ENCODE data around the gene KLHL29. TPM values are rescaled to one million over a fixed set of nuclear protein-coding genes. Genes with fewer than 3 reads are reported as not detected.

Gene KLHL29
- total RNA-seq, 1 experiment from 2014 or later: 7.7 TPM

DNA sequence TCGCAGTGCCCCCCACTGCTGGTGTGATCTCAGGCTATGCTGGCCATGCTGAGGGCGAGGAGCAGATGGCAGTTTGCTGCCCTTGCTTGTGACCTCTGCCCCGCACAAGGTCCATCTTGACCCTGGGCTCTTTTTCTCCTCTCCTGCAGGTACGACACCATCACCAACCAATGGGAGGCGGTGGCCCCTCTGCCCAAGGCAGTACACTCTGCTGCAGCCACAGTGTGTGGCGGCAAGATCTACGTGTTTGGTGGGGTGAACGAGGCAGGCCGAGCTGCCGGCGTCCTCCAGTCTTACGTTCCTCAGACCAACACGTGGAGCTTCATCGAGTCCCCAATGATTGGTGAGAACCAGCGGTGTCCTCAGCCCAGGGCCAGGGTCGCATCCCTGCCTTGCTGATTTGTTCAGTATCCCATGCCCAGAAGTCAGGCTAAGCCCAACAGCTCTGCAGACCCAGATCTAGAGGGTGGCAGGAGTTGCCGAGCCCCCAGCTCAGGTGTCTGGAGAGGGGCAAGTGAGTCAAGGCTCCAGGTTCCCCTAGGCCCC is 318.1 kb downstream of the KLHL29 start:
- Histone ChIP-seq H3K27ac (ENCODE audit: low read length) (no peak overlapping the region), H3K27me3 (ENCODE audit: control insufficient read depth, insufficient read depth, low read length) (no peaks in the 10 kb centered on the region), H3K4me1 (ENCODE audit: control insufficient read depth, insufficient read depth, low read length) (no peaks in the 10 kb centered on the region), H3K36me3 (ENCODE audit: control insufficient read depth, insufficient read depth, low read length) (no peaks in the 10 kb centered on the region), H3K9me3 (ENCODE audit: control insufficient read depth, insufficient read depth, low read depth, low read length) (no peaks in the 10 kb centered on the region), H3K4me3 (ENCODE audit: low read depth in 2 of 2, low read length in 2 of 2) (no peak overlapping the region)
- CTCF ChIA-PET: no interaction called here
- in situ Hi-C loops (cut with HindIII; ENCODE audit: low pct_unique_long_range_greater_than_20kb, low sequenced_read_pairs): no loop called here
- POLR2A ChIA-PET: no interaction called here
- no peak for ATAC-seq
- no TSS peak for BruUV-seq (replicated peaks)
- TF ChIP-seq, protein P1, sequence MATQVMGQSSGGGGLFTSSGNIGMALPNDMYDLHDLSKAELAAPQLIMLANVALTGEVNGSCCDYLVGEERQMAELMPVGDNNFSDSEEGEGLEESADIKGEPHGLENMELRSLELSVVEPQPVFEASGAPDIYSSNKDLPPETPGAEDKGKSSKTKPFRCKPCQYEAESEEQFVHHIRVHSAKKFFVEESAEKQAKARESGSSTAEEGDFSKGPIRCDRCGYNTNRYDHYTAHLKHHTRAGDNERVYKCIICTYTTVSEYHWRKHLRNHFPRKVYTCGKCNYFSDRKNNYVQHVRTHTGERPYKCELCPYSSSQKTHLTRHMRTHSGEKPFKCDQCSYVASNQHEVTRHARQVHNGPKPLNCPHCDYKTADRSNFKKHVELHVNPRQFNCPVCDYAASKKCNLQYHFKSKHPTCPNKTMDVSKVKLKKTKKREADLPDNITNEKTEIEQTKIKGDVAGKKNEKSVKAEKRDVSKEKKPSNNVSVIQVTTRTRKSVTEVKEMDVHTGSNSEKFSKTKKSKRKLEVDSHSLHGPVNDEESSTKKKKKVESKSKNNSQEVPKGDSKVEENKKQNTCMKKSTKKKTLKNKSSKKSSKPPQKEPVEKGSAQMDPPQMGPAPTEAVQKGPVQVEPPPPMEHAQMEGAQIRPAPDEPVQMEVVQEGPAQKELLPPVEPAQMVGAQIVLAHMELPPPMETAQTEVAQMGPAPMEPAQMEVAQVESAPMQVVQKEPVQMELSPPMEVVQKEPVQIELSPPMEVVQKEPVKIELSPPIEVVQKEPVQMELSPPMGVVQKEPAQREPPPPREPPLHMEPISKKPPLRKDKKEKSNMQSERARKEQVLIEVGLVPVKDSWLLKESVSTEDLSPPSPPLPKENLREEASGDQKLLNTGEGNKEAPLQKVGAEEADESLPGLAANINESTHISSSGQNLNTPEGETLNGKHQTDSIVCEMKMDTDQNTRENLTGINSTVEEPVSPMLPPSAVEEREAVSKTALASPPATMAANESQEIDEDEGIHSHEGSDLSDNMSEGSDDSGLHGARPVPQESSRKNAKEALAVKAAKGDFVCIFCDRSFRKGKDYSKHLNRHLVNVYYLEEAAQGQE (IDR thresholded peaks at IDR 0.05; ENCODE audit: insufficient read depth in 1 of 2, low read depth in 2 of 2, low read length in 1 of 2): no peak
- TF ChIP-seq, protein P2, sequence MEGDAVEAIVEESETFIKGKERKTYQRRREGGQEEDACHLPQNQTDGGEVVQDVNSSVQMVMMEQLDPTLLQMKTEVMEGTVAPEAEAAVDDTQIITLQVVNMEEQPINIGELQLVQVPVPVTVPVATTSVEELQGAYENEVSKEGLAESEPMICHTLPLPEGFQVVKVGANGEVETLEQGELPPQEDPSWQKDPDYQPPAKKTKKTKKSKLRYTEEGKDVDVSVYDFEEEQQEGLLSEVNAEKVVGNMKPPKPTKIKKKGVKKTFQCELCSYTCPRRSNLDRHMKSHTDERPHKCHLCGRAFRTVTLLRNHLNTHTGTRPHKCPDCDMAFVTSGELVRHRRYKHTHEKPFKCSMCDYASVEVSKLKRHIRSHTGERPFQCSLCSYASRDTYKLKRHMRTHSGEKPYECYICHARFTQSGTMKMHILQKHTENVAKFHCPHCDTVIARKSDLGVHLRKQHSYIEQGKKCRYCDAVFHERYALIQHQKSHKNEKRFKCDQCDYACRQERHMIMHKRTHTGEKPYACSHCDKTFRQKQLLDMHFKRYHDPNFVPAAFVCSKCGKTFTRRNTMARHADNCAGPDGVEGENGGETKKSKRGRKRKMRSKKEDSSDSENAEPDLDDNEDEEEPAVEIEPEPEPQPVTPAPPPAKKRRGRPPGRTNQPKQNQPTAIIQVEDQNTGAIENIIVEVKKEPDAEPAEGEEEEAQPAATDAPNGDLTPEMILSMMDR (IDR thresholded peaks at IDR 0.05): no peak
- TF ChIP-seq TCF7L2 (IDR thresholded peaks at IDR 0.05; ENCODE audit: low read depth, low read length): no peak
- TF ChIP-seq SIN3A (IDR thresholded peaks at IDR 0.05; ENCODE audit: borderline replicate concordance, insufficient read depth, low read depth, low read length): no peak
- TF ChIP-seq POLR2AphosphoS5 (IDR thresholded peaks at IDR 0.05; ENCODE audit: low read depth, low read length): no peak
- intact Hi-C loops (cut with micrococcal nuclease; ENCODE audit: unreplicated experiment): no loop called here
- DNase-seq (ENCODE audit: low read depth, low spot score): no peak

DNA sequence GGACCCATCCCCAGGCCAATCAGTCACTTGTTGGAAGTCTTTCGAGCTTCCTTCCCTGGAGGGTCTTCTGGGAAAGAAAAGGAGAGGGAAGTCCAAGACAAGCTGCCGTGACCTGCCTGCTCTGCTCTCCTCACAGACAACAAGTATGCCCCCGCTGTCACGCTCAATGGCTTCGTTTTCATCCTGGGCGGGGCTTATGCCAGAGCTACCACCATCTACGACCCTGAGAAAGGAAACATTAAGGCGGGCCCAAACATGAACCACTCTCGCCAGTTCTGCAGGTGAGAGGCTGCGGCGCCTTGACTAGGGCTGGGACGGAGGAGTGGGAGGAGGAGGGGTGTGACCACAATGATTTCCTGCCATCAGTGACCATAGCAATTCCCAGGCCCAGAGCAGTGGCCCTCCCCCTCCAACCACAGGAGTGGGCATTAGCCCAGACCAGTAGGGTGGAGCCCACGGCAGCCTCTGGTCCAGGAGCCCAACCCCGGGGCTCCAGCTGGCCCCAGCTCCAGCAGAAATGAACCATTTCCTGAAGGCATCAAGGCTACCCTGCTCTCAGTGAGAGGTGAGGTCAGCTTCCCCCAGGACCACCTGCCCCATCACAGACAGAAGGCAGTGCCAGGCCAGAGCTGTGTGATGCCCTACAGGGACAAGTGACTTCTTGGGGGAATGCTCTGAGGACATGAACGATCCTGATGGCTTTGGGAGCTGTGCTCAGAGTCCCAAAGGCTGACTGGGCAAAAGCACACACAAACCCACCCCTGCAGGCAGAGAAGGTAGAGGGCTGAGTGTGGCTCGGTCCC is 318.8 kb downstream of the KLHL29 start:
- Histone ChIP-seq H3K27ac (ENCODE audit: low read length) (no peak overlapping the region), H3K27me3 (ENCODE audit: control insufficient read depth, insufficient read depth, low read length) (no peaks in the 10 kb centered on the region), H3K4me3 (ENCODE audit: low read depth in 2 of 2, low read length in 2 of 2) (no peak overlapping the region), H3K36me3 (ENCODE audit: control insufficient read depth, insufficient read depth, low read length) (no peaks in the 10 kb centered on the region), H3K4me1 (ENCODE audit: control insufficient read depth, insufficient read depth, low read length) (no peaks in the 10 kb centered on the region), H3K9me3 (ENCODE audit: control insufficient read depth, insufficient read depth, low read depth, low read length) (no peaks in the 10 kb centered on the region)
- TF ChIP-seq, protein P2 (IDR thresholded peaks at IDR 0.05): no peak
- in situ Hi-C loops (cut with HindIII; ENCODE audit: low pct_unique_long_range_greater_than_20kb, low sequenced_read_pairs) (no loop called here), intact Hi-C loops (cut with micrococcal nuclease; ENCODE audit: unreplicated experiment) (no loop called here)
- BruUV-seq (replicated peaks): no TSS peak
- DNase-seq (ENCODE audit: low read depth, low spot score): no peak
- no peak for ATAC-seq
- ChIA-PET CTCF (no interaction called here), POLR2A (no interaction called here)

Data from Panc1 (cell line).